Ovary (tissue), 9 donors: ENCODE data around the gene BMERB1. TPM values are rescaled to one million over a fixed set of nuclear protein-coding genes. Genes with fewer than 3 reads are reported as not detected.
"Not testable (repeated sequence)": the region's sequence is repeated elsewhere in the genome, so short reads cannot be mapped to it uniquely, and the experiment has no call there.

Source experiments
- DNase-seq, 5 donors: peaks; one replicate each; pipeline ENCODE4 v3.0.0-alpha.2; 2019 to 2020
- H3K27ac ChIP-seq, 2 donors: fragments of 200-600 bp; one replicate each; pipeline versions ENCODE4 v1.5.1 to v1.8.0; 2019 to 2022
- H3K27me3 ChIP-seq: fragments of 200-600 bp; one replicate; pipeline ENCODE4 v1.8.0; 2022
- H3K36me3 ChIP-seq: fragments of 200-600 bp; sonication (generic); one replicate; pipeline ENCODE4 v1.5.1; 2019
- H3K4me1 ChIP-seq: one replicate; pipeline ENCODE4 v1.8.1; 2013; ENCODE audit warnings: mild to moderate bottlenecking, moderate library complexity; ENCODE audit not compliant: insufficient read depth
- H3K4me3 ChIP-seq: fragments of 200-600 bp; sonication (generic); one replicate; pipeline ENCODE4 v1.5.1; 2017
- H3K9me3 ChIP-seq, 2 donors: fragments of 200-600 bp in 1 of 2; sonication (generic) in 1 of 2; one replicate each; pipeline versions ENCODE4 v1.5.1 to v1.8.1; 2013 to 2019; ENCODE audit warnings: mild to moderate bottlenecking in 1 of 2, moderate library complexity in 1 of 2
- EP300 ChIP-seq: sonication (generic); formaldehyde crosslinking; IDR thresholded peaks from one replicate; pipeline ENCODE4 v1.6.1; 2017; ENCODE audit warnings: antibody characterized with exemption
- POLR2A ChIP-seq: fragments of 450-650 bp; IDR thresholded peaks from one replicate; pipeline ENCODE4 v1.6.1; 2017; ENCODE audit warnings: antibody characterized with exemption, mild to moderate bottlenecking, moderate library complexity
- WGBS, 3 donors: extraction: QIAGEN DNeasy Blood & Tissue Kit in 1 of 3; methylation state at CpG; one replicate each; pipeline versions ENCODE4 v1.1.5 to v1.1.7; 2013 to 2017; 5-methylcytosine and 5-hydroxymethylcytosine counted together
- intact Hi-C, 4 donors: fragments of 100-400 bp; cut with DNase I; formaldehyde crosslinking; loops; one replicate each; pipeline versions ENCODE4 v1.11.0 to v1.15.1; 2022 to 2023
- polyA plus RNA-seq, 2 donors: library from polyadenylated mRNA; stranded (reverse); fragments of 200-250 nt in 1 of 2; fragments of 350-450 nt in 1 of 2; fragmentation: Illumina TruSeq in 1 of 2; extraction: RNeasy Lipid Tissue Mini Kit (QIAGEN cat#74804) in 1 of 2; gene quantifications; one replicate each; pipeline ENCODE4 v1.2.3, GENCODE V29; 2013 to 2014
- total RNA-seq, 7 donors: library from RNA; depleted of rRNA in 2 of 7; stranded (reverse); fragments of >200 nt in 2 of 7; fragmentation: NEBNext Ultra II Directional in 3 of 7; extraction: Animal tissue kit (Norgen Biotek cat#: 25700) in 3 of 7; gene quantifications; one replicate each; pipeline versions ENCODE4 v1.1.0 to v1.2.4, GENCODE V29; 2016 to 2023
- TF ChIP-seq, protein P1 (sequence below), 3 donors: fragments of 450-650 bp in 2 of 3; fragments of 200-600 bp in 1 of 3; IDR thresholded peaks; one replicate each; pipeline versions ENCODE4 v1.5.1 to v1.8.0; 2016 to 2022; ENCODE audit warnings: antibody characterized with exemption in 3 of 3, mild to moderate bottlenecking in 1 of 3
- donor health status: DM: no; HTN: no; CAD: no; lungs with moderate emphysema.
- donor health status: DM: no; HTN: no; CAD: no.
- donor health status: Bipolar disorder and iron deficiency.
- donor health status: DM: yes; HTN: yes; CAD: no.
- donor health status: DM: no; HTN: no; CAD: no.
- donor health status: DM: yes; HTN: yes; CAD: no.

Gene BMERB1
- total and polyA plus RNA-seq, 9 donors = 22.6 to 77.5 (median 65.2) TPM

DNA sequence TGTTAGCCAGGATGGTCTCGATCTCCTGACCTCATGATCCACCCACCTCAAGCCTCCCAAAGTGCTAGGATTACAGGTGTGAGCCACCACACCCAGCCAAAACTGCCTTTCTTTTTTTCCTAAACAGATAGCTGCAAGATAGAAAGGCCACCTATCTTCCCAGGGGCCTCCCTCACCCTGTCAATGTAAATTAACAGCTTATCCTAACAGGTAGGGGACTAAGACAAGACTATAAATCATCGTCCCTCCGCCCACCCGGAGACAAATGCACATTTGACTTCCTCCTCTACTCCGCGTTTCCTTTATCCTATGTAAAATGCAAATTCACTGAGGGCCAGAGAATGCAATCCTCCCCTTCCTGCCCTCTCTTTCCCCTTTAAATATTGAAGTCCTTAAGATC, 137.2 kb downstream of the BMERB1 start:
- no peak for TF ChIP-seq EP300
- TF ChIP-seq, protein P1, sequence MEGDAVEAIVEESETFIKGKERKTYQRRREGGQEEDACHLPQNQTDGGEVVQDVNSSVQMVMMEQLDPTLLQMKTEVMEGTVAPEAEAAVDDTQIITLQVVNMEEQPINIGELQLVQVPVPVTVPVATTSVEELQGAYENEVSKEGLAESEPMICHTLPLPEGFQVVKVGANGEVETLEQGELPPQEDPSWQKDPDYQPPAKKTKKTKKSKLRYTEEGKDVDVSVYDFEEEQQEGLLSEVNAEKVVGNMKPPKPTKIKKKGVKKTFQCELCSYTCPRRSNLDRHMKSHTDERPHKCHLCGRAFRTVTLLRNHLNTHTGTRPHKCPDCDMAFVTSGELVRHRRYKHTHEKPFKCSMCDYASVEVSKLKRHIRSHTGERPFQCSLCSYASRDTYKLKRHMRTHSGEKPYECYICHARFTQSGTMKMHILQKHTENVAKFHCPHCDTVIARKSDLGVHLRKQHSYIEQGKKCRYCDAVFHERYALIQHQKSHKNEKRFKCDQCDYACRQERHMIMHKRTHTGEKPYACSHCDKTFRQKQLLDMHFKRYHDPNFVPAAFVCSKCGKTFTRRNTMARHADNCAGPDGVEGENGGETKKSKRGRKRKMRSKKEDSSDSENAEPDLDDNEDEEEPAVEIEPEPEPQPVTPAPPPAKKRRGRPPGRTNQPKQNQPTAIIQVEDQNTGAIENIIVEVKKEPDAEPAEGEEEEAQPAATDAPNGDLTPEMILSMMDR (IDR thresholded peaks at IDR 0.05) = no peak
- no peak for TF ChIP-seq POLR2A
- Histone ChIP-seq H3K4me1 (peaks cover 2% of the 10 kb centered on the region), H3K27me3 (no peaks in the 10 kb centered on the region), H3K9me3 (no peaks in the 10 kb centered on the region), H3K4me3 (no peak overlapping the region), H3K27ac (no peak overlapping the region), H3K36me3 (no peaks in the 10 kb centered on the region)
- no peak for DNase-seq
- intact Hi-C loops = no loop called here
- WGBS, 3 donors = 86 to 91% (median 90%) methylated on average over 6 of the region's 6 CpGs

DNA sequence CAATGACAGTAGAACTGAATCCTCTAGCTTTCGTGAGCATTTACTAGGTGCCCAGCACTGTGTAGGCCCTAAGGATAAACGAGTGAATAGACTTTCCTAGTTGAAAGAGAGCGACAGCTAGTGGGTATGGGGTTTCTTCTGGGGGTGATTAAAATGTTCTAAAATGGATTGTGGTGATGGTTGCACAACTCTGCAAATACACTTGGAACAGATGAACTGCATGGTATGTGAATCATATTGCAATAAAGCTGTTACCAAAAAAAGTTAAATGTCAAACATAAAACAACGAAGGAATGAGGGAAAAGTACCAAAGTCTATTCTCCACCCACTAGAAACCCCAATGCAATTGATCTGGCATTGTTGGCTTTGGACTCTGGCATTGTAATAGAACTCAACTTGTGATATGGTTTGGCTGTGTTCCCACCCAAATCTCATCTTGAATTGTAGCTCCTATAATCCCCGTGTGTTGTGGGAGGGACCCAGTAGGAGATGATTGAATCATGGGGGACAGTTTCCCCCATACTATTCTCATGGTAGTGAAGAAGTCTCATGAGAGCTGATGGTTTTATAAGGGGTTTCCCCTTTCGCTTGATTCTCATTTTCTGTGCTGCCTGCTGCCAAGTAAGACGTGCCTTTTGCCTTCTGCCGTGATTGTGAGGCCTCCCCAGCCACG, 138.1 kb downstream of the BMERB1 start:
- WGBS, 3 donors = 52 to 63% (median 56%) methylated on average over 9 of the region's 9 CpGs
- TF ChIP-seq POLR2A (no peak), EP300 (no peak)
- TF ChIP-seq, protein P1 (IDR thresholded peaks at IDR 0.05) = no peak
- Histone ChIP-seq H3K9me3 (no peaks in the 10 kb centered on the region), H3K27me3 (no peaks in the 10 kb centered on the region), H3K4me1 (no peaks in the 10 kb centered on the region), H3K4me3 (no peak overlapping the region), H3K36me3 (no peaks in the 10 kb centered on the region), H3K27ac (no peak overlapping the region)
- intact Hi-C loops = no loop called here
- DNase-seq = no peak

GRCh38 chr16:15573274-15573895, 139.0 kb downstream of the BMERB1 start:
- TF ChIP-seq EP300 (no peak), POLR2A (no peak)
- TF ChIP-seq, protein P1 (IDR thresholded peaks at IDR 0.05) = no peak
- Histone ChIP-seq H3K36me3 (no peaks in the 10 kb centered on the region), H3K9me3 (no peaks in the 10 kb centered on the region), H3K27me3 (no peaks in the 10 kb centered on the region), H3K27ac (no peak overlapping the region), H3K4me1 (no peaks in the 10 kb centered on the region), H3K4me3 (no peak overlapping the region)
- no peak for DNase-seq
- intact Hi-C loops = no loop called here
- 84 to 92% (median 91%) methylated on average over 7 of the region's 7 CpGs for WGBS, 3 donors

GRCh38 chr16:15573896-15574613, 139.7 kb downstream of the BMERB1 start:
- H3K27me3 ChIP-seq, H3K27ac ChIP-seq, H3K4me1 ChIP-seq, DNase-seq, H3K9me3 ChIP-seq, intact Hi-C loops, H3K36me3 ChIP-seq, H3K4me3 ChIP-seq: not testable (repeated sequence)
- WGBS, 3 donors = 90 to 94% (median 90%) methylated on average over 11 of the region's 11 CpGs

DNA sequence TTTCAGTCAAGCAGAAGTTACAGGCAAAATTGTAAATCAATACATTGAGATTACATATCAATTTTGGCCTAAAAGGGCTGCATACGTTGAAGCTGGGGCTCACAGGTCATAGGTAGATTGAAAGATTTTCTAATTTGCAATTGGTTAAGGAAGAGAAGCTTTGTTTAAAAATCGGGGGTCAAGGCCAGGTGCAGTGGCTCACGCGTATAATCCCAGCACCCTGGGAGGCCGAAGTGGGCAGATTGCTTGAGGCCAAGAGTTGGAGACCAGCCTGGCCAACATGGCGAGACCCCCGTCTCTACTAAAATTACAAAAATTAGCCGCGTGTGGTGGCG, 140.2 kb downstream of the BMERB1 start:
- Histone ChIP-seq H3K4me3 (no peak overlapping the region), H3K27me3 (no peaks in the 10 kb centered on the region), H3K9me3 (no peaks in the 10 kb centered on the region), H3K36me3 (no peaks in the 10 kb centered on the region), H3K4me1 (no peaks in the 10 kb centered on the region), H3K27ac (no peak overlapping the region)
- DNase-seq = no peak
- WGBS, 3 donors = 90 to 94% (median 93%) methylated on average over 10 of the region's 10 CpGs
- TF ChIP-seq POLR2A (no peak), EP300 (no peak)
- TF ChIP-seq, protein P1 (IDR thresholded peaks at IDR 0.05) = no peak
- intact Hi-C loops = no loop called here
